Measurements from ENCODE around the gene PLEKHH1.

DNA sequence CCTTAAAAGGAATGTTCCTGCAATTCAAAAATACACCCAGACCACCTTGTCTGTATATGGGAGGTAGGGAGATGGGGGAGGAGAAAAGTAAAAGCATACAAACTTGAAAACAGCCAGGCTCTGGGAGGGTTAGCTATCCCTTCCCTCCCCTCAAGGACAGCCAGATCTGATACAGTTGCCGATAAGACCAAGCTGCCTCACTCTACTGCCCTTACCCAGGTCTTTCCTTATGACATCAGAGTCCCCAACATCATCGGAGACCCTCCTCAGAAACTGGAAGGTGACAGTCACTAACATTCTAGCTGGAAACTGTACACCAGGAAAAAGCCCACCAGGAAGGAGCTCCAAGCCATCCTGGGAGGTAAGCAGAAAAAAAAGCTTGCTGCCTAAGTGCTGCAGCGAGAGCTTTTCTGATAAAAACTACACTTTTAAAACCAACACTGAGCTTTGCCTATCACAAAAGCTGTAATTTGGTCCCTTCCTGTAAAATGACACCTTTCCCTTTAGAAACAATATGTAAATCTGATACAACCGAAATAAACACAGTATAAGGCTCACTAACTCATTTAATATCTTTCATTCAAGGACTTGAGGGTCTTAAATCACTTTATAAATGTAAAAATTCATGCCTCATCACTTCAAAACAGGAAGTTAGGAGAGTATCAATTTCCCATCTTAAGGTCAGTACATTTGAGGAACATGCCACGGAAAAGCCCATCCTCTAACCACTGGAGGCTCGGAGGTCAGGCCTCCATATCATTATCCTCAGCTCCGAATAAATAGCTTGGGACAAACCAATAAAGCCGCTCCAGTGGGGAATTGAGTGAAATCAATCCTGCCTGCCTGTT lies 20.4 kb upstream of the PLEKHH1 start:
- TF ChIP-seq POLR2A (IDR thresholded peaks at IDR 0.05) = no peak
- TF ChIP-seq, protein P1, sequence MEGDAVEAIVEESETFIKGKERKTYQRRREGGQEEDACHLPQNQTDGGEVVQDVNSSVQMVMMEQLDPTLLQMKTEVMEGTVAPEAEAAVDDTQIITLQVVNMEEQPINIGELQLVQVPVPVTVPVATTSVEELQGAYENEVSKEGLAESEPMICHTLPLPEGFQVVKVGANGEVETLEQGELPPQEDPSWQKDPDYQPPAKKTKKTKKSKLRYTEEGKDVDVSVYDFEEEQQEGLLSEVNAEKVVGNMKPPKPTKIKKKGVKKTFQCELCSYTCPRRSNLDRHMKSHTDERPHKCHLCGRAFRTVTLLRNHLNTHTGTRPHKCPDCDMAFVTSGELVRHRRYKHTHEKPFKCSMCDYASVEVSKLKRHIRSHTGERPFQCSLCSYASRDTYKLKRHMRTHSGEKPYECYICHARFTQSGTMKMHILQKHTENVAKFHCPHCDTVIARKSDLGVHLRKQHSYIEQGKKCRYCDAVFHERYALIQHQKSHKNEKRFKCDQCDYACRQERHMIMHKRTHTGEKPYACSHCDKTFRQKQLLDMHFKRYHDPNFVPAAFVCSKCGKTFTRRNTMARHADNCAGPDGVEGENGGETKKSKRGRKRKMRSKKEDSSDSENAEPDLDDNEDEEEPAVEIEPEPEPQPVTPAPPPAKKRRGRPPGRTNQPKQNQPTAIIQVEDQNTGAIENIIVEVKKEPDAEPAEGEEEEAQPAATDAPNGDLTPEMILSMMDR (IDR thresholded peaks at IDR 0.05) = no peak
